D341Med (cell line): ENCODE data around the gene POU2F1.
"Not testable (repeated sequence)": the region's sequence is repeated elsewhere in the genome, so short reads cannot be mapped to it uniquely, and the experiment has no call there.

ENCODE experiments used
- DNase-seq: peaks from one replicate; pipeline ENCODE4 v3.0.0; 2012; ENCODE audit warnings: low spot score

Gene POU2F1

GRCh38 chr1:167231873-167232450 lies 11.3 kb downstream of the POU2F1 start:
- peak; percentile 50 for DNase-seq

GRCh38 chr1:167232801-167233200 lies 12.1 kb downstream of the POU2F1 start:
- no peak for DNase-seq

DNA sequence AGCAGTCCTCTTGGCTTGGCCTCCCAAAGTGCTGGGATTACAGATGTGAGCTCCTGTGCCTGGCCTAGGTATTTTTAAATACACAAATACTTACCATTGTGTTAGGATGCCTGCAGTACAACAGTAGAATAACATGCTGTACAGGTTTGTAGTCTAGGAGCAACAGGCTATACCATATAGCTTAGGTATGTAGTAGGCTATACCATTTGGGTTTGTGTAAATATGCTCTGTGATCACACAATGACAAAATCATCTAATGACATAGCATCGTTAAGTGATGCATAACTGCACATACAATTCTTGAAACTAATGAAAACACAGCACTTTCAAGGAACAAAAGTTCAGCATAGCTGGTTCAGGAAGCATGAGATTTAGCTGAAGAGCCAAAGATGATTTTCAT lies 12.7 kb downstream of the POU2F1 start:
- no peak for DNase-seq

- no peak for DNase-seq
These were observed 16.3 kb downstream of the POU2F1 start for GRCh38 chr1:167237000-167237399.

GRCh38 chr1:167238713-167239112 lies 18.0 kb downstream of the POU2F1 start:
- no peak for DNase-seq

DNA sequence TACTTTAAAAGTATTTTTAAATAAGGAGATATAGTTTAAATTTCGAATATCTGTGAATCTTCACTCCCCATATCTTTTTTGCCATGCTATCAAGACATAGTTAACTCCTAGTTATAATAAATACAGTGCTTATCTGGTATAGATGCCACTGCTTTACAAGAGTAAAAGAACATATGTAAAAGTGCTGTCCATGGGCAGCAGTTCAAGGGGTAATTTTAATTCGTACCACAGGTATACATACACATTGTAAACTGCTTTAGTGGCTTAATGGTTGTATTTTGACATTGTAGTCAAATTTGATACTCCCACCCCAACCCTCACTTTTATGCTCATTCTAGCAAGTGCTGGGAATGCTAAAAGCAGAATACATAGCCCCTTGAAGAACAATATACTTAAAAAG lies 18.6 kb downstream of the POU2F1 start:
- DNase-seq = no peak

DNA sequence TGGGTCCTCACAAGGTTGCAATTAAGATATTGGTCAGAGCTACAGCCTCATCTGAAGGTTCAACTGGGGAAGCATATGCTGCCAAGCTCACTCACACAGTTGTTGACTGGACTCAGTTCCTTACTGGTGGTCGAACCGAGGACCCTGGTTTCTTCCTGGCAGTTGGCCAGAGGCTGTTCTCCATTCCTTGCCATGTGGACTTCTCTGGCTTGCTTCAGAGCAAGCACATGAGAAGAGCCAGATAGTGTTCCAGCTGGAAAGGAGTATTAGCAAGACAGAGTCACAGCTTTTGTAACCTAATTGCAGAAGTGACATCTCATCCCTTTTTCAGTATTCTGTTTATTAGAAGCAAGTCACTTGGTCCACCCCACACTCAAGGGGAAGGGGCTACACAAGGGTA lies 23.6 kb downstream of the POU2F1 start:
- DNase-seq = no peak

DNA sequence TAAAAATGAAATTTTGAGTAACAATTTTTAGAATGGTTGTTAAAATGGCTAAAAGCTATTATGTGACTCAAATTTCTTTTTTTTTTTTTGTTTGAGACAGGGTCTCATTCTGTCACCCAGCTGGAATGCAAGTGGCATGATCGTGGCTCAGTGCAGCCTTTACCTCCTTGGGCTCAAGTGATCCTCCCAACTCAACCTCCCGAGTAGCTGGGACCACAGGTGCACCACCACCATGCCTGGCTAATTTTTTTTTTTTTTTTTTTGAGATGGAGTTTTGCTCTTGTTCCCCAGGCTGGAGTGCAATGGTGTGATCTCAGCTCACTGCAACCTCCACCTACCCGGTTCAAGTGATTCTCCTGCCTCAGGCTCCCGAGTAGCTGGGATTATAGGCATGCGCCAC lies 24.5 kb downstream of the POU2F1 start:
- DNase-seq = not testable (repeated sequence)

DNA sequence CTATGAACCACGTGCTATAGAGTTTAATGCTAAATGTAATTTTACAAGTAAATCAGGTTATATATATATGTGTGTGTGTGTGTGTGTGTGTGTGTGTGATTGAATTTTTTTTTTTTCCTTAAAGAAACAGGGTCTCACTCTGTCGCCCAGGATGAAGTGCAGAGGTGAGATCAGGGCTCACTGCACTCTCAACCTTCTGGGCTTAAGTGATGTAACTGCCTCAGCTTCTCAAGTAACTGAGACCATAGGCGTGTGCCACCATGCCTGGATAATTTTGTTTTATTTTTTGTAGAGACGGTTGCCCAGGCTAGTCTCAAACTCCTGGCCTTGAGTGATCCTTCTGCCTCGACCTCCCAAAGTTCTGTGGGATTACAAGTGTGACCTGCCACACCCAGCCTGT lies 26.3 kb downstream of the POU2F1 start:
- DNase-seq = no peak

- no peak for DNase-seq
These were observed 27.1 kb downstream of the POU2F1 start for GRCh38 chr1:167247754-167248153.

DNA sequence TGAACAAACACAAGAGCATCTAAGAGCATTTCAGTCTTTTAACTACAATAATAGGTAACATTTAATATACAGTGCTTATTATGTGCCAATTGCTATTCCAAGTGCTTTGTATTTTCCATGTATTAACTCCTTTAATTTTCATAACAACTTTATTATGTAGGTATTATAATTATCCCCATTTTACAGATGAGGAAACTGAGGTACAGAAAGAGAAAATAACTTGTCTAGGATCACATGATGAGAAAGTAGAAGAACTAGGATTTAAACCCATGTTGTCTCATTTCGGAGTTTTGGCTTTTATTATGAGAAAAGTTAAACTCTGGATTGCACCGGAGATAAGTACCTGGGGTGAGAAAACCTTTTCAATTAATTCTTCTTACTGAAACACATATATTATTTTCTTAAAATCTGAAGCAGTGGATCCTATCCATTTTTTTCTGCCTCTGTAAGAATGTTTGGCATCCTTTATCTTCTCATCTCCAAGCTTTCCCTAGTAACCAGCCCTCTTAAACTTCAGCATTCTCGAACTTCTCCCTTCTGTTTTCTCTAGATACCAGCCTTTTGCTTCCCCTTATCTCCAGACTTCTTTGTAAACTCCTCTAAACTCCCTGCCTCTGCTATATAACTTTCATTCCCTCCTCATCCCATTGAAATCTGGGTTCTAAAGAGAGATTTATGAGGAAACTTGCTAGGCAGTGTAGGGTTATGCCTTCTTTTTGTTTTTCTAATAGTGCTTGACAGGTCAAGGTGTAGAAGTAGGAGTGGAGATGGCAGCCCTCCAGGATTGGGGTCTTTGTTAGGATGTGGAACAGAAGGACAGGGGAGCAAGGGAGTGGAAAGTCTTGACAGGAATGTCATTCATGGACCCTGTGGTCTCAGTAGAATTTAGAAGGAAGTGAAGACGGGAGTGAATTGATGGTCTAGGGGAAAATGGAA lies 28.3 kb downstream of the POU2F1 start:
- DNase-seq = no peak

GRCh38 chr1:167249702-167250101 lies 29.0 kb downstream of the POU2F1 start:
- no peak for DNase-seq

GRCh38 chr1:167250482-167250881 lies 29.8 kb downstream of the POU2F1 start:
- no peak for DNase-seq

DNA sequence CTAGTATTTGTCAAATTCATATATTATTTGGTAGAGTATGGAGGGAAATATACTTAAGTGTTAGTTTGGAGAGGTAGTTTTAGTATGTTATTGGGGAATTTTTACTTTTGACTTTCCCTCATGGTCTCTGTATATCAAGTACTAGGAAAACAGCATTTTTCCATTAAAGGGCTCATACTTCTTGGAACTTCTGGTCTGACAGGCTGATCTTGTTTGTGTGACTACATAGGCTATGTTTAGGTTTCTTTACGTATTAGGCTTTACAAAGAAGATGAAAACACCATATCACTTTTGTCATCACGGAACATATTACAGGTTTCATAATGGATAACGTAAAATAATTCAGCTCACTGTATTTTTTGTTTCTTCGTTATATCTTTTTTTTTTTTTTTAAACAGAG lies 30.8 kb downstream of the POU2F1 start:
- no peak for DNase-seq

- no peak for DNase-seq
These were observed 32.3 kb downstream of the POU2F1 start for GRCh38 chr1:167252986-167253385.

- no peak for DNase-seq
These were observed 38.2 kb downstream of the POU2F1 start for GRCh38 chr1:167258858-167259257.

DNA sequence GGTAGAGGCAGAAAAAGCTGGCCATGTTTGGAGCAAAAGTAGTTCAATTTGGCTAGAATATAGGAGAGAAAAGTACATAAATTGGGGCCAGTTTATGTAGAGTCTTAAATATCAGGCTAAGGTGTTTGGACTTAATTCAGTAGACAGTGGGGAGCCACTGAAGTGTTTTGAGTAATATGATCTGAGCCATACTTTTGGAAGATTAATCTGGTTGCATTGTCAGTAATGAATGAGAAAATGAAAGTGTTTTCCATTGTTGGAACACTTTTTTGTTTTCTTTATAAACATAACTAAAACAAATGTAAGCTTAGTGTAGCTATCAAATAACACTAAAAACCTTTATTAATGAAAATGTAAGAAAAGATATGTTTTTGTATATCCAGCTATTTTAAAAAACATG lies 42.1 kb downstream of the POU2F1 start:
- DNase-seq = no peak

- DNase-seq = no peak
These were observed 42.7 kb downstream of the POU2F1 start for GRCh38 chr1:167263344-167263743.

DNA sequence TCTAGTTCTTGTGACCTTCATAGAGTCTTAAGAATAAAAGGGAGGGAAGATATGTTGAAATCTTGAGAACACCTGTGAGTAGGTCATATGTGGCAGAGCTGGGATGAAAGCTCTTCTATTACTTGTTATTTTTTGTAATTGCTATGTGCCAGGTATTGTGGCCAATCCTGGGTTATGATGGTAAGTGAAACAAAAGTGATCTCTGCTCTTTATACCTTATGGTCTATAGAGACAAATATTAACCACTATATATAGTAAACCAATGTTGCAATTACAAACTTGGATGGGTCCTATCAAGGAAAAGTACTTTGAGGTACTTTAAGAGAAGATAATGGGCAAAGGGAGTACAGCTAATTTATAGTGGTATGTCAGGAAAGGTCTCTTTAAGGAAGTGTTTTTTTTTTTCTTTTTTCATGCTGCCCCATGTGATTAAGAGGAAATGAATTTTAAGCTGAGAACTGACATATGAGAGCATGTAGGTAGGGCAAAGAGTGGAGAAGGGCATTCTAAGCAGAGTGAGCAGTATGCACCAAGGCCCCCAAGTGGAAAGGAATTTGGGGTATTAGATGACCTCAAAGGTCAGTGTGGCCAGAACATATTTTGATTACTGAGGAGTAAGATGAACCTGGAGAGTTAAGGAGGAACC lies 43.3 kb downstream of the POU2F1 start:
- no peak for DNase-seq

DNA sequence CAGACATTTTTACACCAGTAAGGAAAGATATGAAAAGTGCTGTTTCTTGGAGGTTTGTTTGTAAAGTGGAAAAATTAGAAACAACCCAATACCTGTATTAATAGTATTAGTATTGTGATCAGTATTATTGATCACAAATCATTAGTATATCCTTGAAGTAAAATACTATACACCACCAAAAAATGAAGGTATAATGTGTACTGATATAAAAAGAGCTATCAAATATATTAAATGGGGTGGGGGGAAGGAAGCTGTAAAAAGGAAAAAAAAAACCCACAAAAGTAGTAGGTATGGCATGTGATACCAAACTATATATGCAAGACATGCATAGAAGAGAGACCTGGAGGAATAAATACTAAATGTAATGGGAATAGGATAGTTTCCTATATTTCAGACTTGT lies 46.3 kb downstream of the POU2F1 start:
- no peak for DNase-seq

GRCh38 chr1:167268347-167268787 lies 47.7 kb downstream of the POU2F1 start:
- DNase-seq = no peak

- DNase-seq = no peak
These were observed 49.8 kb downstream of the POU2F1 start for GRCh38 chr1:167270349-167271092.
